DND-41 (cell line): Measurements from ENCODE around the gene B4GALNT3.

Source experiments
- EZH2 ChIP-seq: IDR thresholded peaks from 3 replicates; pipeline ENCODE4 v1.6.1; 2012; ENCODE audit warnings: borderline replicate concordance, low read depth, mild to moderate bottlenecking, moderate library complexity, low read length, inconsistent platforms; ENCODE audit not compliant: severe bottlenecking
- TF ChIP-seq, protein P1 (sequence below): IDR thresholded peaks from 2 replicates; pipeline ENCODE4 v1.5.1; 2012; ENCODE audit warnings: borderline replicate concordance, low read length, moderate library complexity, mild to moderate bottlenecking; ENCODE audit not compliant: poor library complexity, severe bottlenecking; ENCODE audit errors: extremely low read depth

GRCh38 chr12:571795-572531 lies 112.2 kb downstream of the B4GALNT3 start:
- TF ChIP-seq, protein P1, sequence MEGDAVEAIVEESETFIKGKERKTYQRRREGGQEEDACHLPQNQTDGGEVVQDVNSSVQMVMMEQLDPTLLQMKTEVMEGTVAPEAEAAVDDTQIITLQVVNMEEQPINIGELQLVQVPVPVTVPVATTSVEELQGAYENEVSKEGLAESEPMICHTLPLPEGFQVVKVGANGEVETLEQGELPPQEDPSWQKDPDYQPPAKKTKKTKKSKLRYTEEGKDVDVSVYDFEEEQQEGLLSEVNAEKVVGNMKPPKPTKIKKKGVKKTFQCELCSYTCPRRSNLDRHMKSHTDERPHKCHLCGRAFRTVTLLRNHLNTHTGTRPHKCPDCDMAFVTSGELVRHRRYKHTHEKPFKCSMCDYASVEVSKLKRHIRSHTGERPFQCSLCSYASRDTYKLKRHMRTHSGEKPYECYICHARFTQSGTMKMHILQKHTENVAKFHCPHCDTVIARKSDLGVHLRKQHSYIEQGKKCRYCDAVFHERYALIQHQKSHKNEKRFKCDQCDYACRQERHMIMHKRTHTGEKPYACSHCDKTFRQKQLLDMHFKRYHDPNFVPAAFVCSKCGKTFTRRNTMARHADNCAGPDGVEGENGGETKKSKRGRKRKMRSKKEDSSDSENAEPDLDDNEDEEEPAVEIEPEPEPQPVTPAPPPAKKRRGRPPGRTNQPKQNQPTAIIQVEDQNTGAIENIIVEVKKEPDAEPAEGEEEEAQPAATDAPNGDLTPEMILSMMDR, result no peak
- TF ChIP-seq EZH2, result no peak
